Gastroesophageal sphincter (tissue), 4 donors: ENCODE results near the gene SND1. TPM values are rescaled to one million over a fixed set of nuclear protein-coding genes. Genes with fewer than 3 reads are reported as not detected.

Source experiments
- ATAC-seq: fragments of 150-250 bp; one replicate; pipeline ENCODE4 v1.9.1; 2016; ENCODE audit warnings: mild to moderate bottlenecking, moderate library complexity
- H3K27ac ChIP-seq, 4 donors: fragments of 200-600 bp; sonication (generic) in 3 of 4; 1 replicate in 3 of 4; 2 replicates in 1 of 4; pipeline ENCODE4 v1.5.1; 2016 to 2019
- H3K27me3 ChIP-seq: fragments of 200-600 bp; sonication (generic); one replicate; pipeline ENCODE4 v1.5.1; 2019
- H3K36me3 ChIP-seq, 2 donors: fragments of 200-600 bp; sonication (generic); one replicate each; pipeline ENCODE4 v1.5.1; 2019; ENCODE audit warnings: control low read depth in 1 of 2
- H3K4me1 ChIP-seq, 3 donors: fragments of 200-600 bp; sonication (generic); 1 replicate in 2 of 3; 2 replicates in 1 of 3; pipeline ENCODE4 v1.5.1; 2016 to 2019; ENCODE audit warnings: control low read depth in 2 of 3
- H3K4me3 ChIP-seq, 2 donors: fragments of 200-600 bp; sonication (generic); one replicate each; pipeline ENCODE4 v1.5.1; 2019; ENCODE audit warnings: mild to moderate bottlenecking in 1 of 2, moderate library complexity in 1 of 2
- H3K9me3 ChIP-seq, 3 donors: fragments of 200-600 bp; sonication (generic); one replicate each; pipeline ENCODE4 v1.5.1; 2017 to 2019; ENCODE audit warnings: control low read depth in 2 of 3
- EP300 ChIP-seq: sonication (generic); formaldehyde crosslinking; IDR thresholded peaks from one replicate; pipeline ENCODE4 v1.6.1; 2017; ENCODE audit warnings: antibody characterized with exemption, mild to moderate bottlenecking
- POLR2A ChIP-seq, 2 donors: fragments of 450-650 bp; IDR thresholded peaks; one replicate each; pipeline ENCODE4 v1.6.1; 2017; ENCODE audit warnings: antibody characterized with exemption in 2 of 2, mild to moderate bottlenecking in 2 of 2, moderate library complexity in 1 of 2
- POLR2AphosphoS5 ChIP-seq: sonication (generic); formaldehyde crosslinking; IDR thresholded peaks from one replicate; pipeline ENCODE4 v1.6.1; 2017; ENCODE audit warnings: antibody characterized with exemption
- WGBS, 2 donors: methylation state at CpG; one replicate each; pipeline ENCODE4 v1.1.5; 2018; ENCODE audit warnings: low coverage in 1 of 2; 5-methylcytosine and 5-hydroxymethylcytosine counted together
- total RNA-seq, 4 donors: library from RNA; depleted of rRNA; stranded (reverse); fragments of >200 nt; gene quantifications; one replicate each; pipeline ENCODE4 v1.1.0, GENCODE V29; 2016
- TF ChIP-seq, protein P1 (sequence below), 4 experiments: fragments of 200-600 bp in 2 of 4; fragments of 450-650 bp in 2 of 4; sonication (generic) in 1 of 4; IDR thresholded peaks; one replicate each; pipeline ENCODE4 v1.5.1; 2017 to 2019; ENCODE audit warnings: antibody characterized with exemption in 4 of 4, mild to moderate bottlenecking in 2 of 4, moderate library complexity in 2 of 4

Gene SND1
- total RNA-seq, 4 donors from 2014 or later = 97.1 to 119 (median 103) TPM

DNA sequence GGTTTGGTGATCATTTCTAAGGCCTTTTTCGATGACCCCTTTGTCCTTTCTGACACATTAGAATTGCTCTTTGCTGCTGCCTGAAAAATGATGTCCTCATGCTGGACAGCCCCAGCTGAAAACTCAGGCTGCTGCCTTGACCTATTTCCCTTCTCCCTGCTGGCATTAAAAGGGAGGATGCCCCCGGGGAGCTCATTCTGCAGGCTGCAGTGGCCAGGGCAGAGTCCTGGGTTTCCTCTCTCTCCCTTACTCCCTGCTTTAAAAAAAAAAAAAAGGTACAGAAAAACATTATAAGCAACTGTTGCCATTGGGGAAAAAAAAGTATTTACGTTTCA, 343.9 kb downstream of the SND1 start:
- Histone ChIP-seq H3K36me3 (peaks cover 0 to 26% of the 10 kb centered on the region in 2 donors), H3K4me1 (peaks cover 0 to 29% (median 12%) of the 10 kb centered on the region in 3 donors), H3K9me3 (no peaks in the 10 kb centered on the region), H3K27me3 (no peaks in the 10 kb centered on the region), H3K4me3 (no peak overlapping the region), H3K27ac (peak overlapping the region in 3 of 4 donors; percentile 36 to 63 (median 38))
- 19 to 30% methylated on average over 3 of the region's 3 CpGs for WGBS, 2 donors
- TF ChIP-seq POLR2AphosphoS5 = no peak
- TF ChIP-seq EP300 = no peak
- no peak for TF ChIP-seq POLR2A (IDR thresholded peaks at IDR 0.05)
- TF ChIP-seq, protein P1, sequence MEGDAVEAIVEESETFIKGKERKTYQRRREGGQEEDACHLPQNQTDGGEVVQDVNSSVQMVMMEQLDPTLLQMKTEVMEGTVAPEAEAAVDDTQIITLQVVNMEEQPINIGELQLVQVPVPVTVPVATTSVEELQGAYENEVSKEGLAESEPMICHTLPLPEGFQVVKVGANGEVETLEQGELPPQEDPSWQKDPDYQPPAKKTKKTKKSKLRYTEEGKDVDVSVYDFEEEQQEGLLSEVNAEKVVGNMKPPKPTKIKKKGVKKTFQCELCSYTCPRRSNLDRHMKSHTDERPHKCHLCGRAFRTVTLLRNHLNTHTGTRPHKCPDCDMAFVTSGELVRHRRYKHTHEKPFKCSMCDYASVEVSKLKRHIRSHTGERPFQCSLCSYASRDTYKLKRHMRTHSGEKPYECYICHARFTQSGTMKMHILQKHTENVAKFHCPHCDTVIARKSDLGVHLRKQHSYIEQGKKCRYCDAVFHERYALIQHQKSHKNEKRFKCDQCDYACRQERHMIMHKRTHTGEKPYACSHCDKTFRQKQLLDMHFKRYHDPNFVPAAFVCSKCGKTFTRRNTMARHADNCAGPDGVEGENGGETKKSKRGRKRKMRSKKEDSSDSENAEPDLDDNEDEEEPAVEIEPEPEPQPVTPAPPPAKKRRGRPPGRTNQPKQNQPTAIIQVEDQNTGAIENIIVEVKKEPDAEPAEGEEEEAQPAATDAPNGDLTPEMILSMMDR (IDR thresholded peaks at IDR 0.05) = no peak
- ATAC-seq = peak; percentile 37

DNA sequence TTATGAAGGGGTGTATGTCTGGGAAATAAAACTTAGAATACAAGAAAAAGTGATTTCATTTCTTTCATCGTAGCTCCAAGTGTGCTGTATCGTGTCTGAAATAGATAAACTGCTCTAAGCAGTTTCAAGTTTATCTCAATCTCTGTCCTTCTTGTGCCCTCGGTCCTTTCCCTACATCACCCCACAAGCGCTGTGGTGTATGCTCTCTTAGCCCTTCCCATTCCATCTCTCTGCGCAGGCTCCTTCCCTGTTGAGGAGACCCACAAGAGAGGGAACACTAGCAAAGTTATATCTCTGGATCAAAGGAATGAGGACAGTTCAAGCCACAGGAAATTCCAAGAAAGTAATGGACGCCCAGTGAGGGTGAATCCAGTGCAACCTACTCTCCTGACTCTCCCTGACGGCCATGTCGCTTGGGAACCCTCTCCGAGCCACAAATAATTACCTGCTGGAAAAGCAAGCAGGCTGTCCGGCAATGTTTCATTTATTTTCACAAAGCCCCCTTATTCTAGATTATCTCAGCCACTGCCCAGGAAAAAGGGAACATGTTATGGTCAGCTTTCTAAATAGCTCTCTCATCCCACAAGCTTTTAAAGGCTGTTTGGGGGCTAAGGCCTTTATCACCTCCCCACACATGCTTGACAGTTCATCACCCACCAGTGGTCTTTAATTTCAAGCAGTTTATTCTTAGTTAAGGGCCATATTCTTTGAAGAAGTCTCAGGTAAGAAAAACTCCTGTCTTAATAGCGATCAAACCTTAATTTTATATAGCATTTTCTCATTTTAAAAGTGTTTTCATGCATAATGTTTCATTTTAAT, 344.5 kb downstream of the SND1 start:
- ATAC-seq = no peak
- H3K27ac ChIP-seq = peak overlapping the region in 3 of 4 donors; percentile 12 to 63 (median 38)
- 67 to 73% methylated on average over 5 to 11 of the region's 11 CpGs for WGBS, 2 donors
- peaks cover 0 to 29% (median 12%) of the 10 kb centered on the region in 3 donors for H3K4me1 ChIP-seq
- no peak overlapping the region for H3K4me3 ChIP-seq
- H3K36me3 ChIP-seq = peaks cover 0 to 20% of the 10 kb centered on the region in 2 donors
- H3K27me3 ChIP-seq = no peaks in the 10 kb centered on the region
- TF ChIP-seq POLR2AphosphoS5 (no peak), POLR2A (IDR thresholded peaks at IDR 0.05) (no peak), EP300 (no peak)
- TF ChIP-seq, protein P1 (IDR thresholded peaks at IDR 0.05) = no peak
- no peaks in the 10 kb centered on the region for H3K9me3 ChIP-seq

DNA sequence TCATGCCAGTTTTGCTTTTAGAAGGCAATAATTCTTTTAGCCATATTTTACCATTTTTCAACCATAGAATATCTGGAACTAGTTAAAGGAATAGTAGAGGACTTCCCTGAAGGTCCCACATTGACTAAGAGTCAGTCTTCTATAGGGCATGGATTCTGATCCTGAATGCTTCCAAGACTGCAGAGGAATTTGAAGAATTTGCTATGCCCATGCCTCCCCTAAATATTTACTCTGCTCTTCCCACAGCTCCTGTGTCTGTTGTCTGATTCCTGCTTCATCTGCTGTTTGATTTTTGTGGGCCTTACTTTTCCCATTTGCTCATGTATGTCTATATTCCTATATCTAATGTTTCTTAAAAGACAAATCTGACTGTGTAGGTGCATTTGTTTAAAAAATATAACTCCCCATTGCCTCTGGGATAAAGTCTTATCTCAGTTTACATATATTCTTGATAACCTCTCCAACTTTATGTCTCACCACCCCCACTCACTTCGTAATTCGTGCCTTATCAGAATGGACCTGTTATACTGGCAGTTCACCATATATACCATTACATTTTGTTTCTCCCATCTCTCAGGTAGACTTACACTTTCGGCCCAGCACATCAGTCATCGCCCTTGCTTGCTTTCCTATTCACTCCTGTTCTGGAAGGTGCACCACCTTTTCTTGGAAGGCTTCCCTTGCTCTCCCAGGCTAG, 345.4 kb downstream of the SND1 start:
- H3K9me3 ChIP-seq = no peaks in the 10 kb centered on the region
- TF ChIP-seq EP300 (no peak), POLR2AphosphoS5 (no peak), POLR2A (IDR thresholded peaks at IDR 0.05) (no peak)
- TF ChIP-seq, protein P1 (IDR thresholded peaks at IDR 0.05) = no peak
- 71 to 81% methylated on average over 4 of the region's 4 CpGs for WGBS, 2 donors
- no peak for ATAC-seq
- no peak overlapping the region for H3K27ac ChIP-seq
- H3K4me3 ChIP-seq = no peak overlapping the region
- no peaks in the 10 kb centered on the region for H3K27me3 ChIP-seq
- H3K36me3 ChIP-seq = peaks cover 0 to 11% of the 10 kb centered on the region in 2 donors
- H3K4me1 ChIP-seq = peaks cover 0 to 29% (median 12%) of the 10 kb centered on the region in 3 donors

DNA sequence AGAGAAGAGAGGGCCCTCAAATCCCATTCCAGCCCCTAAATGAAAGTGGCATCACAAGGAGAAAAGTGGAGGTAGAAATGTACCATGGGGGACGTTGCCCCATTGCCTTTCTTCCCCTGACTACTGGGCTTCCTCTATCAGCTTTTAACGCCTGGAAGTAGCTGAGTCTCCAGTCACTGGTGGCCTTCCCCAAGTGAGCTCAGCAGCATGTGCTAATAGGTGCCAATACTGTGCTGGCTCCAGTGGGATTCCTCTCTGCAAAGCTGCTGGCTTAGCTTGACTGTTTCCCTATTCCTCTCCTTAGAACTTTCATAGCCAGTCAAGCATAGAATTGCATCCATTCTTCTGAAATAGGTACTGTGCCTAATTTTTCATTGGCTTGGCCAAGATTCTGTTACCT, 346.7 kb downstream of the SND1 start:
- WGBS, 2 donors = 70 to 100% methylated on average over 1 to 2 of the region's 2 CpGs
- H3K27me3 ChIP-seq = no peaks in the 10 kb centered on the region
- no peak for ATAC-seq
- peaks cover 0 to 29% (median 12%) of the 10 kb centered on the region in 3 donors for H3K4me1 ChIP-seq
- H3K27ac ChIP-seq = no peak overlapping the region
- no peak overlapping the region for H3K4me3 ChIP-seq
- no peaks in the 10 kb centered on the region for H3K9me3 ChIP-seq
- TF ChIP-seq POLR2A (IDR thresholded peaks at IDR 0.05) = no peak
- TF ChIP-seq, protein P1 (IDR thresholded peaks at IDR 0.05) = no peak
- TF ChIP-seq EP300 = no peak
- TF ChIP-seq POLR2AphosphoS5 = no peak
- H3K36me3 ChIP-seq = no peaks in the 10 kb centered on the region
